ENCODE results near the gene RIC3. TPM values are rescaled to one million over a fixed set of nuclear protein-coding genes. Genes with fewer than 3 reads are reported as not detected.

The RIC3 gene
- total RNA-seq, 1 experiment from 2014 or later = not detected

GRCh38 chr11:8060801-8061554 is 107.8 kb downstream of the RIC3 start:
- BruUV-seq (replicated peaks) = no TSS peak
- ATAC-seq (no peak), DNase-seq (ENCODE audit: low read depth, low spot score) (no peak)
- Histone ChIP-seq H3K4me3 (replicated peaks in 1 of 2; ENCODE audit: low read depth in 1 of 2, low read length in 2 of 2) (no peak overlapping the region), H2AFZ (ENCODE audit: low read depth, low read length, poor library complexity, severe bottlenecking) (no peak overlapping the region), H3K4me2 (ENCODE audit: low read length) (no peak overlapping the region), H3K27me3 (ENCODE audit: insufficient read depth, low read length) (no peaks in the 10 kb centered on the region), H3K79me2 (ENCODE audit: insufficient read depth, low read length) (no peaks in the 10 kb centered on the region), H3K9me2 (ENCODE audit: insufficient read depth) (no peaks in the 10 kb centered on the region), H4K20me1 (ENCODE audit: insufficient read depth) (no peaks in the 10 kb centered on the region), H3K27ac (ENCODE audit: low read depth, low read length) (no peak overlapping the region), H3K9ac (ENCODE audit: low read length) (no peak overlapping the region), H3K4me1 (ENCODE audit: control insufficient read depth in 1 of 2, insufficient read depth in 2 of 2, low read length in 2 of 2) (no peaks in the 10 kb centered on the region), H3K9me3 (ENCODE audit: control insufficient read depth in 1 of 2, insufficient read depth in 1 of 2, low read depth in 1 of 2, low read length in 2 of 2) (no peaks in the 10 kb centered on the region), H3K36me3 (ENCODE audit: control insufficient read depth in 1 of 2, insufficient read depth in 2 of 2, low read length in 2 of 2) (no peaks in the 10 kb centered on the region)
- POLR2A ChIA-PET = no interaction called here
- intact Hi-C loops (cut with micrococcal nuclease) = no loop called here
- TF ChIP-seq CBX3 (IDR thresholded peaks at IDR 0.05; ENCODE audit: low read depth) = no peak
- no peak for TF ChIP-seq REST (IDR thresholded peaks at IDR 0.05; ENCODE audit: low read depth)
- no peak for TF ChIP-seq POLR2AphosphoS5 (IDR thresholded peaks at IDR 0.05; ENCODE audit: low read depth, low read length)
- no peak for TF ChIP-seq TCF7L2 (IDR thresholded peaks at IDR 0.05; ENCODE audit: borderline replicate concordance, extremely low read depth, insufficient read depth, insufficient read length)
- no peak for TF ChIP-seq SP1 (IDR thresholded peaks at IDR 0.05; ENCODE audit: low read depth)
- no peak for TF ChIP-seq EZH2 (IDR thresholded peaks at IDR 0.05)
- TF ChIP-seq CTCF (IDR thresholded peaks at IDR 0.05 in 2 of 3, conservative IDR thresholded peaks at IDR 0.05 in 1 of 3; ENCODE audit: borderline replicate concordance in 1 of 3, insufficient read depth in 1 of 3, low read depth in 2 of 3, low read length in 2 of 3) = no peak
- no peak for TF ChIP-seq ELF1 (IDR thresholded peaks at IDR 0.05; ENCODE audit: borderline replicate concordance, low read depth)
- no peak for TF ChIP-seq EGR1 (IDR thresholded peaks at IDR 0.05; ENCODE audit: low read depth)
- TF ChIP-seq ZNF274 (IDR thresholded peaks at IDR 0.05; ENCODE audit: low read depth, low read length) = no peak
- no peak for TF ChIP-seq RAD21 (IDR thresholded peaks at IDR 0.05; ENCODE audit: low read depth)
- TF ChIP-seq ZBTB33 (IDR thresholded peaks at IDR 0.05; ENCODE audit: extremely low read depth, insufficient replicate concordance, low read length) = no peak
- no peak for TF ChIP-seq SRF (IDR thresholded peaks at IDR 0.05; ENCODE audit: low read depth)
- TF ChIP-seq ZFX (IDR thresholded peaks at IDR 0.05) = no peak
- TF ChIP-seq EZH2phosphoT487 (IDR thresholded peaks at IDR 0.05; ENCODE audit: borderline replicate concordance) = no peak
- TF ChIP-seq SIN3A (IDR thresholded peaks at IDR 0.05; ENCODE audit: low read depth) = no peak
- TF ChIP-seq FOSL1 (IDR thresholded peaks at IDR 0.05; ENCODE audit: low read depth) = no peak
- no peak for TF ChIP-seq JUND (IDR thresholded peaks at IDR 0.05)
- TF ChIP-seq MAX (IDR thresholded peaks at IDR 0.05) = no peak
- no peak for TF ChIP-seq CEBPB (IDR thresholded peaks at IDR 0.05; ENCODE audit: low read depth)
- CTCF ChIA-PET = no interaction called here
- RAD21 ChIA-PET (ENCODE audit: low non-redundant PET in 1 of 2, low total read pairs in 2 of 2, uncharacterized antibody in 2 of 2, unreplicated experiment in 2 of 2) = no interaction called here
